BE2C (cell line): ENCODE results near the gene EIF4E1B.

Source experiments
- DNase-seq: peaks from one replicate; pipeline ENCODE4 v3.0.0-alpha.2; 2020
- H3K27me3 ChIP-seq: fragments of 250-450 bp; sonication (Bioruptor Pico); 2 replicates; pipeline ENCODE4 v1.5.1; 2020; ENCODE audit warnings: mild to moderate bottlenecking
- H3K36me3 ChIP-seq: fragments of 250-450 bp; sonication (Bioruptor Pico); 2 replicates; pipeline ENCODE4 v1.5.1; 2020; ENCODE audit warnings: mild to moderate bottlenecking
- H3K4me1 ChIP-seq: fragments of 250-450 bp; sonication (Bioruptor Pico); 2 replicates; pipeline ENCODE4 v1.5.1; 2020
- H3K4me3 ChIP-seq: 2 replicates; pipeline ENCODE4 v1.5.1; 2011; ENCODE audit warnings: low read depth, low read length
- H3K9me3 ChIP-seq: fragments of 250-450 bp; sonication (Bioruptor Pico); 2 replicates; pipeline ENCODE4 v1.5.1; 2020
- CTCF ChIP-seq: IDR thresholded peaks from 2 replicates; pipeline ENCODE4 v1.5.1; 2012; ENCODE audit warnings: mild to moderate bottlenecking, low read depth, low read length

EIF4E1B gene

GRCh38 chr5:176656467-176656990, 26.1 kb downstream of the EIF4E1B start:
- DNase-seq, result no peak
- Histone ChIP-seq H3K27me3 (no peaks in the 10 kb centered on the region), H3K4me1 (no peaks in the 10 kb centered on the region), H3K9me3 (no peaks in the 10 kb centered on the region), H3K36me3 (no peaks in the 10 kb centered on the region), H3K4me3 (no peak overlapping the region)
- TF ChIP-seq CTCF, result no peak

GRCh38 chr5:176658007-176658599, 27.6 kb downstream of the EIF4E1B start:
- peak; percentile 99 for TF ChIP-seq CTCF
- no peaks in the 10 kb centered on the region for H3K4me1 ChIP-seq
- H3K9me3 ChIP-seq, result no peaks in the 10 kb centered on the region
- no peaks in the 10 kb centered on the region for H3K36me3 ChIP-seq
- H3K27me3 ChIP-seq, result no peaks in the 10 kb centered on the region
- no peak overlapping the region for H3K4me3 ChIP-seq
- peak; percentile 82 for DNase-seq

- no peak for DNase-seq
- H3K4me3 ChIP-seq, result no peak overlapping the region
- H3K27me3 ChIP-seq, result no peaks in the 10 kb centered on the region
- H3K9me3 ChIP-seq, result no peaks in the 10 kb centered on the region
- no peak for TF ChIP-seq CTCF
- no peaks in the 10 kb centered on the region for H3K36me3 ChIP-seq
- H3K4me1 ChIP-seq, result no peaks in the 10 kb centered on the region
Observed at GRCh38 chr5:176658817-176659511, 28.5 kb downstream of the EIF4E1B start.

- no peaks in the 10 kb centered on the region for H3K4me1 ChIP-seq
- H3K4me3 ChIP-seq, result no peak overlapping the region
- no peaks in the 10 kb centered on the region for H3K27me3 ChIP-seq
- no peak for TF ChIP-seq CTCF
- no peak for DNase-seq
- H3K9me3 ChIP-seq, result no peaks in the 10 kb centered on the region
- no peaks in the 10 kb centered on the region for H3K36me3 ChIP-seq
Observed at GRCh38 chr5:176659512-176659839, 29.0 kb downstream of the EIF4E1B start.

- no peaks in the 10 kb centered on the region for H3K27me3 ChIP-seq
- DNase-seq, result no peak
- H3K4me1 ChIP-seq, result no peaks in the 10 kb centered on the region
- H3K9me3 ChIP-seq, result no peaks in the 10 kb centered on the region
- no peaks in the 10 kb centered on the region for H3K36me3 ChIP-seq
- H3K4me3 ChIP-seq, result no peak overlapping the region
- no peak for TF ChIP-seq CTCF
Observed at GRCh38 chr5:176659860-176660461, 29.5 kb downstream of the EIF4E1B start.

GRCh38 chr5:176660530-176660859, 30.0 kb downstream of the EIF4E1B start:
- Histone ChIP-seq H3K36me3 (no peaks in the 10 kb centered on the region), H3K4me1 (no peaks in the 10 kb centered on the region), H3K9me3 (no peaks in the 10 kb centered on the region), H3K4me3 (no peak overlapping the region), H3K27me3 (no peaks in the 10 kb centered on the region)
- no peak for DNase-seq
- TF ChIP-seq CTCF, result no peak
